Peyer's patch (tissue), 4 donors: Measurements from ENCODE around the gene SRSF1.

Source experiments
- POLR2A ChIP-seq, 2 donors: fragments of 450-650 bp; IDR thresholded peaks; one replicate each; pipeline ENCODE4 v1.5.1; 2017; ENCODE audit warnings: antibody characterized with exemption in 2 of 2, mild to moderate bottlenecking in 2 of 2, moderate library complexity in 2 of 2
- TF ChIP-seq, protein P1 (sequence below), 6 experiments: fragments of 450-650 bp in 4 of 6; fragments of 200-600 bp in 2 of 6; sonication (generic) in 1 of 6; IDR thresholded peaks; one replicate each; pipeline ENCODE4 v1.5.1; 2017 to 2019; ENCODE audit warnings: antibody characterized with exemption in 6 of 6, mild to moderate bottlenecking in 3 of 6, moderate library complexity in 1 of 6

DNA sequence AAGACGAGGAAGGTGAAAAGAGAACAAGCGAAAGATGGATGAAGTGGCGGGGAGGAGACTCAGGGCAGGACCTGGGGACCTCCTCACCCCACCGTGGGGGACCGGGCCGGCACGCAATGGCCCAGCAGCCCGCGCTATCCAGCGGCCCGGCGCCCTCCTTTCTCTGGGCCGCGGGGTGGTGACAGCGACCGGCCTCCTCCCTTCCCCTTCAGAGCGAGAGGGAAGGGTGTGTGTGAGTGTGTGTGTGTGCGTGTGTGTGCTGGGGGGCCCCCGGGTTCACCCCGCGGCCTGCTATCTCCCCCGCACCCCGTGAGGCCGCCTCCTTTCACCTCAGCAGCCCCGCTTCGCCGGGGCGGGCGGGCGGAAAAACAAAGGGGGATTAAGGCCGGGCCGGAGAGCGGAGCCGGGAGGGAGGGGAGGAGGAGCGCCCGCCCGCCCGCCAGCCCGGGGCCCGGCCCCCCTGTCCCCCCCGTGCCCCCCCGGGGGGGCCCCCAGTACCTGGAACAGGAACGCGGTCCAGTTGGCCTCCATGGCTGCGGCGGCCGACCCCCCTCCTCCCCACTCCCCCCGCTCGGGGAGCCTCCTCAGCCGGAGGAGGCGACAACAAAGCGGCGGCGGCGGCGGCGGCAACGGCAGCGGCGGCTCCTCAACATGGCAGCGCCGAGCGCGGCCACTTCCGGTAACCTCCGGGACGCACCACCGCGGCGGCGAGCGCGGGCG lies 19.3 kb downstream of the SRSF1 start, which contains the start of gene VEZF1:
- TF ChIP-seq, protein P1, sequence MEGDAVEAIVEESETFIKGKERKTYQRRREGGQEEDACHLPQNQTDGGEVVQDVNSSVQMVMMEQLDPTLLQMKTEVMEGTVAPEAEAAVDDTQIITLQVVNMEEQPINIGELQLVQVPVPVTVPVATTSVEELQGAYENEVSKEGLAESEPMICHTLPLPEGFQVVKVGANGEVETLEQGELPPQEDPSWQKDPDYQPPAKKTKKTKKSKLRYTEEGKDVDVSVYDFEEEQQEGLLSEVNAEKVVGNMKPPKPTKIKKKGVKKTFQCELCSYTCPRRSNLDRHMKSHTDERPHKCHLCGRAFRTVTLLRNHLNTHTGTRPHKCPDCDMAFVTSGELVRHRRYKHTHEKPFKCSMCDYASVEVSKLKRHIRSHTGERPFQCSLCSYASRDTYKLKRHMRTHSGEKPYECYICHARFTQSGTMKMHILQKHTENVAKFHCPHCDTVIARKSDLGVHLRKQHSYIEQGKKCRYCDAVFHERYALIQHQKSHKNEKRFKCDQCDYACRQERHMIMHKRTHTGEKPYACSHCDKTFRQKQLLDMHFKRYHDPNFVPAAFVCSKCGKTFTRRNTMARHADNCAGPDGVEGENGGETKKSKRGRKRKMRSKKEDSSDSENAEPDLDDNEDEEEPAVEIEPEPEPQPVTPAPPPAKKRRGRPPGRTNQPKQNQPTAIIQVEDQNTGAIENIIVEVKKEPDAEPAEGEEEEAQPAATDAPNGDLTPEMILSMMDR (IDR thresholded peaks at IDR 0.05): no peak
- no peak for TF ChIP-seq POLR2A (IDR thresholded peaks at IDR 0.05)
